Prostate gland (tissue), 2 donors: ENCODE results near the gene ZBTB43.

ENCODE experiments used
- POLR2A ChIP-seq: fragments of 450-650 bp; IDR thresholded peaks from one replicate; pipeline ENCODE4 v1.6.1; 2016; ENCODE audit warnings: antibody characterized with exemption, mild to moderate bottlenecking
- TF ChIP-seq, protein P1 (sequence below), 4 experiments: fragments of 200-600 bp in 2 of 4; fragments of 450-650 bp in 2 of 4; sonication (generic) in 2 of 4; IDR thresholded peaks; 1 replicate in 3 of 4; 2 replicates in 1 of 4; pipeline ENCODE4 v1.5.1; 2016 to 2019; ENCODE audit warnings: antibody characterized with exemption in 4 of 4, mild to moderate bottlenecking in 2 of 4, moderate library complexity in 2 of 4

DNA sequence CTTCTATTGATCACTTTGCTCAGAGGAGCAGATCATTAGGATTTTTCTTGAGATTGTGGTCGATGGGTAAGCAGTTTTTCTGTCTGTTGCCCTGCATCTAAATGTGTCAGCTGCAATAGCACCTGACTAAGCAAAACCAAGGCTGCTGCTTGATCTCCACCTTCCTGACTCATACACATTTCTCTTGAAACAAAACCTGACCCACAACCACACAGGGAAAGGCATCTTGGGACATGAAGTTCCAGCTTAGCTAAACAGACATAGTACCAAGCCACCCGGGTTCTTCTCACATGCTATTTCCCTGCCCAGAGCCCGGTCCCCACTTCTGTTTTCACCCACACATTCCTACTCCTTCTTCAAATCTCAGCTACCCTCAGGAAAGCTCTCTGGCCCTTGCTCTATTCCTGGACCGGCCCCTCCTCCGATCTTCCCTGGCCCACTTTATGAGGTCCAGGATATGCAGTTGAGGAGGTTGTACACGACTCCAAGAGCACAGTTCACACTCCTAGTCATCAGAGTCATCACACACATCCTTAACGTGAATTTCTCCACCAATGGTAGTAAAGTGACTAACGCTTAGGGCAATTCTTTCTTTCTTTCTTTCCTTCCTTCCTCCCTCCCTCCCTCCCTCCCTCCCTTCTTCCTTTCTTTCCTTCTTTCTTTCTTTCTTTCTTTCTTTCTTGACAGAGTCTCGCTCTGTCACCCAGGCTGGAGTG is 16.0 kb upstream of the ZBTB43 start:
- TF ChIP-seq POLR2A = no peak
- TF ChIP-seq, protein P1, sequence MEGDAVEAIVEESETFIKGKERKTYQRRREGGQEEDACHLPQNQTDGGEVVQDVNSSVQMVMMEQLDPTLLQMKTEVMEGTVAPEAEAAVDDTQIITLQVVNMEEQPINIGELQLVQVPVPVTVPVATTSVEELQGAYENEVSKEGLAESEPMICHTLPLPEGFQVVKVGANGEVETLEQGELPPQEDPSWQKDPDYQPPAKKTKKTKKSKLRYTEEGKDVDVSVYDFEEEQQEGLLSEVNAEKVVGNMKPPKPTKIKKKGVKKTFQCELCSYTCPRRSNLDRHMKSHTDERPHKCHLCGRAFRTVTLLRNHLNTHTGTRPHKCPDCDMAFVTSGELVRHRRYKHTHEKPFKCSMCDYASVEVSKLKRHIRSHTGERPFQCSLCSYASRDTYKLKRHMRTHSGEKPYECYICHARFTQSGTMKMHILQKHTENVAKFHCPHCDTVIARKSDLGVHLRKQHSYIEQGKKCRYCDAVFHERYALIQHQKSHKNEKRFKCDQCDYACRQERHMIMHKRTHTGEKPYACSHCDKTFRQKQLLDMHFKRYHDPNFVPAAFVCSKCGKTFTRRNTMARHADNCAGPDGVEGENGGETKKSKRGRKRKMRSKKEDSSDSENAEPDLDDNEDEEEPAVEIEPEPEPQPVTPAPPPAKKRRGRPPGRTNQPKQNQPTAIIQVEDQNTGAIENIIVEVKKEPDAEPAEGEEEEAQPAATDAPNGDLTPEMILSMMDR (IDR thresholded peaks at IDR 0.05) = no peak
